Panc1 (cell line): ENCODE data around the gene PARP15.

Experiments used
- TCF7L2 ChIP-seq: IDR thresholded peaks from 2 replicates; pipeline ENCODE4 v1.6.1; 2011; ENCODE audit warnings: mild to moderate bottlenecking, low read depth, low read length, inconsistent platforms
- TF ChIP-seq, protein P1 (sequence below): fragments of 450-650 bp; IDR thresholded peaks from 2 replicates; pipeline ENCODE4 v1.5.1; 2017; ENCODE audit warnings: mild to moderate bottlenecking

DNA sequence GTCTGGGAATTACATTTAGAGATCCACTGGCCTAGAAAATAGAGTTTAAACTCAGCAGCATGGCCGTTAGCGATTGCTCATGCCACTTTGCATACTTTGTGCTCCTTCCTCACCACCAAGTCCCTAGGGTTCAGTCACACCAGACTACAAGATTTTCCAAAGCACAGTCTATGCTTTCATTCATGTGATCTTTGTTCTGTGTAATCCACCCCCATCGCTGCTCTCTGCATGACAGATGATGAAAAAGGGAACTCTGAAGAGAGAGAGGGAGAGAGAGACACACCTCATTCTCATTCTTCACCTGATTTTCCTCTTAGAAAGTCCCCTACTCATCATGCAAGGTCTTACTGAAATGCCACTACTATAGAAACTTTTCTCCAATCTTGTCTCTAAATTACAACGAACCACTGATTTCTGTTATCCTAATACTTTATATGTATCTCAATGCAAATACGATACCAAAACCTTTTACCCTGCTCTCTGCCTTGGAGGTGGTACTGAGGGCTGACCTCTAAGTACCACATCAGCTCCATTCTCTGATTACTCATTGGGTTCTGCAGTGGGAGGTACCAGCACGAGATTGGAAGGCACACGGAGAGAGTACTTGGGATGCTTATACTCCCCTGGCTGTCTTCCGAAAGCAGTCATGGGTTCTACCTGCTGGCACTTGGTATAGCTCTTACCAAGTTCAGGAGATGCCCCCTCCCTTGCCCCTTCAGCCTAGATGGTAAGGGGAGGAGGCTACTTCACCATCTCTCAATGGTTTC, 1.1 kb upstream of the PARP15 start:
- TF ChIP-seq, protein P1, sequence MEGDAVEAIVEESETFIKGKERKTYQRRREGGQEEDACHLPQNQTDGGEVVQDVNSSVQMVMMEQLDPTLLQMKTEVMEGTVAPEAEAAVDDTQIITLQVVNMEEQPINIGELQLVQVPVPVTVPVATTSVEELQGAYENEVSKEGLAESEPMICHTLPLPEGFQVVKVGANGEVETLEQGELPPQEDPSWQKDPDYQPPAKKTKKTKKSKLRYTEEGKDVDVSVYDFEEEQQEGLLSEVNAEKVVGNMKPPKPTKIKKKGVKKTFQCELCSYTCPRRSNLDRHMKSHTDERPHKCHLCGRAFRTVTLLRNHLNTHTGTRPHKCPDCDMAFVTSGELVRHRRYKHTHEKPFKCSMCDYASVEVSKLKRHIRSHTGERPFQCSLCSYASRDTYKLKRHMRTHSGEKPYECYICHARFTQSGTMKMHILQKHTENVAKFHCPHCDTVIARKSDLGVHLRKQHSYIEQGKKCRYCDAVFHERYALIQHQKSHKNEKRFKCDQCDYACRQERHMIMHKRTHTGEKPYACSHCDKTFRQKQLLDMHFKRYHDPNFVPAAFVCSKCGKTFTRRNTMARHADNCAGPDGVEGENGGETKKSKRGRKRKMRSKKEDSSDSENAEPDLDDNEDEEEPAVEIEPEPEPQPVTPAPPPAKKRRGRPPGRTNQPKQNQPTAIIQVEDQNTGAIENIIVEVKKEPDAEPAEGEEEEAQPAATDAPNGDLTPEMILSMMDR: no peak
- no peak for TF ChIP-seq TCF7L2
